ENCODE results near the gene RPS3.

The RPS3 gene

DNA sequence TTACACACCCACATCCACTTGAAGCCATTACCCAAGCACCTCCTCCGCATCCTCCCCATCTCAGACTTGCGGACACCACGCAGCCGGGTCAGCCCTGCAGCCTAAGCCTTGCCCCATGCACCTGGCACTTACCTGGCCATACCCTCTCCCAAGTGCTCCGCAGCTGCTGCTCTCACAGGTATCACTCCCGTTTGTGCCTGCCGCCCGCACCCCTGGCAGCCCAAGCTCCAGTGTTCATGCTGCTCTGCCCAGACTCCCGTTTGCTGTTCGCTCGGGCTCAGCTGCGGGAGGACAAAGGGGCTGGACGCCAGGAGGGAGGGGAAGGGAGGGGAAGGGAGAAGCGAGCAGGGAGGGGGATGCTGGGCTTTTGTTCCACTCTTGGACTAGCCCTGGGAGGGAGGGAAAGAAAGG is 33.6 kb downstream of the RPS3 start, which contains the start of gene KLHL35:
TSS of gene KLHL35 (minus strand) at position 293 of the 411 bp plus-strand sequence. CDS start 2,574 bp downstream, outside the sequence.
- no peak for DNase-seq (ENCODE audit: extremely low spot score)
- CTCF ChIA-PET, result interaction anchor here (0.9 kb wide), 1 partner anchor 11 kb away, joined by 3 read pairs; no protein-coding TSS in a partner anchor
- TF ChIP-seq FOXM1 (IDR thresholded peaks at IDR 0.05; ENCODE audit: borderline replicate concordance) (no peak), BHLHE40 (IDR thresholded peaks at IDR 0.05; ENCODE audit: borderline replicate concordance) (no peak), ZNF384 (IDR thresholded peaks at IDR 0.05) (no peak), HDGF (IDR thresholded peaks at IDR 0.05; ENCODE audit: borderline replicate concordance) (no peak), FOXK2 (IDR thresholded peaks at IDR 0.05) (no peak), NFRKB (IDR thresholded peaks at IDR 0.05) (no peak), ELF4 (IDR thresholded peaks at IDR 0.05) (no peak), SP1 (IDR thresholded peaks at IDR 0.05) (no peak), CTBP1 (IDR thresholded peaks at IDR 0.05; ENCODE audit: borderline replicate concordance) (no peak), L3MBTL2 (conservative IDR thresholded peaks at IDR 0.05) (no peak), LEF1 (IDR thresholded peaks at IDR 0.05; ENCODE audit: borderline replicate concordance) (no peak), FOXA1 (IDR thresholded peaks at IDR 0.05) (no peak), TARDBP (IDR thresholded peaks at IDR 0.05) (no peak)
- TF ChIP-seq, protein P1, sequence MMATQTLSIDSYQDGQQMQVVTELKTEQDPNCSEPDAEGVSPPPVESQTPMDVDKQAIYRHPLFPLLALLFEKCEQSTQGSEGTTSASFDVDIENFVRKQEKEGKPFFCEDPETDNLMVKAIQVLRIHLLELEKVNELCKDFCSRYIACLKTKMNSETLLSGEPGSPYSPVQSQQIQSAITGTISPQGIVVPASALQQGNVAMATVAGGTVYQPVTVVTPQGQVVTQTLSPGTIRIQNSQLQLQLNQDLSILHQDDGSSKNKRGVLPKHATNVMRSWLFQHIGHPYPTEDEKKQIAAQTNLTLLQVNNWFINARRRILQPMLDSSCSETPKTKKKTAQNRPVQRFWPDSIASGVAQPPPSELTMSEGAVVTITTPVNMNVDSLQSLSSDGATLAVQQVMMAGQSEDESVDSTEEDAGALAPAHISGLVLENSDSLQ (IDR thresholded peaks at IDR 0.05), result no peak
- POLR2A ChIA-PET, result no interaction called here

DNA sequence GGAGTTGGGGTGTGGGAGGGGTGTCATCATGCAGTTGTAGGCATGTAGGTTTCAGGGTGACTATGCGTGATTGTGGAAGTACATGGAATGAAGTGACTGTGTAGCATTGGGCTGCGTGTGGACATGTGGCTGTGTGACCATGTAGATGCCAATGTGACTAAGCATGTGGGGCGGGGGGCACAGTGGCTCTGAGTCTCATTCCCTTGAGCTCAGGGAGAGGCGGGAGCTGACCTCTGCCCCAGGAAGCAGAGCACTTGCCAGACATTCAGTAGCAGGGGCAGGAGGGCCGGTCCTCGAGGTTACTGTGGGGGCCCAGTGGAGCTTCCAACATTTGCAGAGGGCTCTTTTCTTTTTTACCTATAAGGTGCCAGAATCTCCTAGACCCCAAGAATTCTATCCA is 34.1 kb downstream of the RPS3 start:
- TF ChIP-seq, protein P1 (IDR thresholded peaks at IDR 0.05), result no peak
- TF ChIP-seq SUZ12 (IDR thresholded peaks at IDR 0.05) (no peak), L3MBTL2 (conservative IDR thresholded peaks at IDR 0.05) (no peak), SP1 (IDR thresholded peaks at IDR 0.05) (no peak), HDGF (IDR thresholded peaks at IDR 0.05; ENCODE audit: borderline replicate concordance) (no peak), CTBP1 (IDR thresholded peaks at IDR 0.05; ENCODE audit: borderline replicate concordance) (no peak), LEF1 (IDR thresholded peaks at IDR 0.05; ENCODE audit: borderline replicate concordance) (no peak), ARNT (IDR thresholded peaks at IDR 0.05) (no peak), TARDBP (IDR thresholded peaks at IDR 0.05) (no peak), NFRKB (IDR thresholded peaks at IDR 0.05) (no peak), ELF4 (IDR thresholded peaks at IDR 0.05) (no peak), FOXK2 (IDR thresholded peaks at IDR 0.05) (no peak), ZNF384 (IDR thresholded peaks at IDR 0.05) (no peak), BHLHE40 (IDR thresholded peaks at IDR 0.05; ENCODE audit: borderline replicate concordance) (no peak), FOXA1 (IDR thresholded peaks at IDR 0.05) (no peak), FOXM1 (IDR thresholded peaks at IDR 0.05; ENCODE audit: borderline replicate concordance) (no peak)
- ChIA-PET CTCF (interaction anchor here (0.9 kb wide), 1 partner anchor 11 kb away, joined by 3 read pairs; no protein-coding TSS in a partner anchor), POLR2A (interaction anchor here (1.4 kb wide), 1 partner anchor 17 kb away, joined by 3 read pairs; no protein-coding TSS in a partner anchor)
- no peak for DNase-seq (ENCODE audit: extremely low spot score)

DNA sequence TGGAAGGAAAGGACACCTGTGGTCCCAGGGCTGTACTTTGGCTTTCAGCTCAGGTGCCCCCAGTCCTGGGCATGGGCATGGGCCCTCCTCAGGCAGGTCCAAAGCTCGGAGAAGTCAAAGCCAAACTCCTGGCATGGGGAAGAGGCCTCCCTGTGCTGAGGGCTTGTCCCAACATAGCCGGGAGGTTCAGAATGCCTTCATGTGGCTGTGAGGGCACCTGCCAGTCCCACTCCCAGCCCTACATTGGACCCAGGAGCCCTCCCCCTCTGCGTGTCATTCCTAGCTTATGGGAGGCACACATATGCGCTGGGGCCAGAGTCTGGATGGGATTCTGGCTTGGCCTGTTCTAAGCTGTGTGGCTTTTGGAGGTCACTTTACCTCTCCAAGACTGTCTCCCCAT is 34.7 kb downstream of the RPS3 start:
- CTCF ChIA-PET, result interaction anchor here (0.9 kb wide), 1 partner anchor 10 kb away, joined by 3 read pairs; no protein-coding TSS in a partner anchor
- DNase-seq (ENCODE audit: extremely low spot score), result no peak
- TF ChIP-seq LEF1 (IDR thresholded peaks at IDR 0.05; ENCODE audit: borderline replicate concordance), result no peak
- no peak for TF ChIP-seq L3MBTL2 (conservative IDR thresholded peaks at IDR 0.05)
- TF ChIP-seq HDGF (IDR thresholded peaks at IDR 0.05; ENCODE audit: borderline replicate concordance), result no peak
- no peak for TF ChIP-seq FOXK2 (IDR thresholded peaks at IDR 0.05)
- TF ChIP-seq NFRKB (IDR thresholded peaks at IDR 0.05), result no peak
- TF ChIP-seq, protein P1 (IDR thresholded peaks at IDR 0.05), result no peak
- TF ChIP-seq ELF4 (IDR thresholded peaks at IDR 0.05), result no peak
- TF ChIP-seq SP1 (IDR thresholded peaks at IDR 0.05), result no peak
- TF ChIP-seq ZNF384 (IDR thresholded peaks at IDR 0.05), result no peak
- TF ChIP-seq ARNT (IDR thresholded peaks at IDR 0.05), result no peak
- no peak for TF ChIP-seq CTBP1 (IDR thresholded peaks at IDR 0.05; ENCODE audit: borderline replicate concordance)
- TF ChIP-seq FOXA1 (IDR thresholded peaks at IDR 0.05), result no peak
- no peak for TF ChIP-seq FOXM1 (IDR thresholded peaks at IDR 0.05; ENCODE audit: borderline replicate concordance)
- no peak for TF ChIP-seq SUZ12 (IDR thresholded peaks at IDR 0.05)
- POLR2A ChIA-PET, result interaction anchor here (1.4 kb wide), 1 partner anchor 17 kb away, joined by 3 read pairs; no protein-coding TSS in a partner anchor

DNA sequence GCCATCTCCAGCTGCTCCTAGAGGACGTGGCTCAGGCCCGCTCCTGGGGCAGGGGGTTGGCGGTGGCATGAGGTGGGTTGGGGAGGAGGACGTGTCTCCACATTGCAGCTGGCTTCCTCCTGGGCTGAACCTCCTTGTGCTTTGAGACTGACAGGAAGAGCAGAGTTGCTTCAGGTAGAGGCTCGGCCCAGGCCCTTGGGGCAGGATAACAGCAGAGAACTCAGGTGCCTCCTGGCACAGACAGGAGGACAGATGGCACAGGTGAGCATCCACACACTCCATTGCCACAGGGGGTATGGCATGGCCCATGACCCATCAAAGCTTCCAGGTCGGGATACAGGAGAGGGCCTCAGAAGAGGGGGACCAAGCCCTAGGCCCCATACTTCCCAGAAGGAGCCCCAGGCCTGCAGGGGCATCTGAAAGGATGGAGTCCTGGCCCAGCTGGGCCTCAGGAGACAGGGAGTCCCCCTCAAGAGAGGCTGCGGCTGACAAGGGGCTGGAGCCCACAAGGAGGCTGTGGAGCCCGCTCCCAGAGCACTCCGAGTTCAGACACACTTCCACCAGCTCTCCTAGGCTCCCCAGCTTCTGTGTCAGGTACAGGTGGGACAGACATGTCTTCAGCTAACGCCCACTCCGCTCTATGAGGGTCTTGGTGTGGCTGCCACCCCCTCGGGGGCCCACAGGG is 35.7 kb downstream of the RPS3 start:
- TF ChIP-seq TARDBP (IDR thresholded peaks at IDR 0.05) (no peak), SP1 (IDR thresholded peaks at IDR 0.05) (no peak), ARNT (IDR thresholded peaks at IDR 0.05) (no peak), L3MBTL2 (conservative IDR thresholded peaks at IDR 0.05) (no peak), CTBP1 (IDR thresholded peaks at IDR 0.05; ENCODE audit: borderline replicate concordance) (no peak), FOXM1 (IDR thresholded peaks at IDR 0.05; ENCODE audit: borderline replicate concordance) (no peak), ELF4 (IDR thresholded peaks at IDR 0.05) (no peak), SUZ12 (IDR thresholded peaks at IDR 0.05) (no peak), NFRKB (IDR thresholded peaks at IDR 0.05) (no peak)
- ChIA-PET POLR2A (interaction anchor here (1.4 kb wide), 1 partner anchor 18 kb away, joined by 3 read pairs; no protein-coding TSS in a partner anchor), CTCF (interaction anchor here (1.0 kb wide), 1 partner anchor 46 kb away, joined by 3 read pairs; no protein-coding TSS in a partner anchor)
- DNase-seq (ENCODE audit: extremely low spot score), result no peak

DNA sequence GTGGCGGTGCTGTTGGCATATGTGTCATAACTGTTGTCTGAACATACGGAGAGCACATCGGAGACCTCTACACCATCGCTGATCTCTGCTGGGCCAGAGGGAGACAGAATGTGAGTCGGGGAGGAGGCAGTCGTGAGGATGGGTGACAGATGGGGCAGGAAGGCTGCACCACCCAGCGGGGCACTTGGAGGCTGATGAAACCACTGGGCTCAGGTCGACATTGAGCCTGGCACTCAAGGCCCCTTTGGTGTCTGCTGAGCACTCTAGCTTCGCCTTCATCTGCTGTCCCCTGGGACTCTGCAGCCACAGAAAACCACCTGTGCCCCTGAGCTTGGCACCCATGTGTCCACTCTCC is 36.2 kb downstream of the RPS3 start:
- ChIA-PET POLR2A (no interaction called here), CTCF (interaction anchor here (1.0 kb wide), 1 partner anchor 47 kb away, joined by 3 read pairs; no protein-coding TSS in a partner anchor)
- TF ChIP-seq, protein P1 (IDR thresholded peaks at IDR 0.05), result no peak
- TF ChIP-seq TARDBP (IDR thresholded peaks at IDR 0.05), result no peak
- TF ChIP-seq NFRKB (IDR thresholded peaks at IDR 0.05), result no peak
- TF ChIP-seq ZNF384 (IDR thresholded peaks at IDR 0.05), result no peak
- no peak for TF ChIP-seq BHLHE40 (IDR thresholded peaks at IDR 0.05; ENCODE audit: borderline replicate concordance)
- TF ChIP-seq ELF4 (IDR thresholded peaks at IDR 0.05), result no peak
- TF ChIP-seq FOXK2 (IDR thresholded peaks at IDR 0.05), result no peak
- no peak for TF ChIP-seq FOXA1 (IDR thresholded peaks at IDR 0.05)
- no peak for TF ChIP-seq HDGF (IDR thresholded peaks at IDR 0.05; ENCODE audit: borderline replicate concordance)
- no peak for TF ChIP-seq SP1 (IDR thresholded peaks at IDR 0.05)
- no peak for TF ChIP-seq L3MBTL2 (conservative IDR thresholded peaks at IDR 0.05)
- DNase-seq (ENCODE audit: extremely low spot score), result no peak

Data from HEK293T (cell line).